ENCODE measurements around the gene TSPAN13.

Gene TSPAN13

DNA sequence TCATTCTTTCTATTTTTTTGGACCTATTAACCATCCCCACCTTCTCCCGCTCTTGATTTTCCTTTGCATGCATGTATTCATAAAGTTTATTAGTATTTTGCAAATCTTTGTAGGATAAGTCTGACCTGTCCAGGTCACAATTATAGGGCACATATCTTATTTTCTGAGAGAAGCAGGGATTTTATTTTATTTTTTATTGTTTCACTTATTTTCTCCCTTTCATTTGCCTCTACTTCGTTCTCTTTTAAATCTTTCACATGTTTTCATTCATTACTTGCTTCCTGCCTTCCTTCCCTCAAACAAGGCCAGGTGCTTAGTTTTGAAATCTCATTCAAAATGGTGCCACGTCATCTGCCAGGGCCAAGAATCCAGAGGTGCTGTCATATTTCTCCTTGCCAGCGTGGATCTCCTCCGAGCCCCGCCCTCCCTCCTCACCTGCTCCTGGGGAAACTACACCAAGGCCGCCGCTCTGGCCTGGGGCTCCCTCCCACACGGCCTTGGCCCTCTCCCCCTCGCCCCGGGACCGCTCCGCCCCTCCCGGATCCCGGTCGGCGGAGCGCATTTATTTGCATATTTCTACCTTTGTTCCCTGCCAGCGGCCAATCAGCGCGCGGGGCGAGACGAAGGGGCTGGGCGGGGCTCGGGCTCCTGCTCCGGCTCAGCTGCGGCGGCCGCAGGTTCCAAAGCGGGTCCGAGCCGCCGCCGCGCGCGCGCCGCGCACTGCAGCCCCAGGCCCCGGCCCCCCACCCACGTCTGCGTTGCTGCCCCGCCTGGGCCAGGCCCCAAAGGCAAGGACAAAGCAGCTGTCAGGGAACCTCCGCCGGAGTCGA, at the start of gene TSPAN13:
Gene TSPAN13, plus strand, starts transcription at position 654 of the 830 bp plus-strand sequence. CDS start 213 bp downstream, outside the sequence.
- peak; percentile 49 for DNase-seq

DNA sequence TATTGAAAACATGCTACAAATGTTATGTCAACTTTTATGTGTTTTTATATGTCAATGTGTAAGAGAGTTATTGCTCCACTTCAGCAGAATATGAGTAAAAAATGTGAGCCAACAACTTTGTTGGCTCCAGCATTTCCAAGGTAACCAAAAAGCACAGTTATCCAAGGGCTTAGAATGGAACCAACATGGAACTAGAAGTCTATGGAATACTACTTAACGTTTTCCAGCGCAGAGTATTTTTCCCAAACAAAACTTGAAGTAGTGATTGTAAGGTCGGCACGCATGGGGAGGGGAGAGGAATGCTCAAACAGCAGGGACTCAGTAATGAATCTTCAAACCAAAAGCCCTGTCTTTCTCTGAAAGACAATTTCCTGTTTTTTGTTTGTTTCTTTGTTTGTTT, 45.0 kb upstream of the TSPAN13 start:
- no peak for DNase-seq

DNA sequence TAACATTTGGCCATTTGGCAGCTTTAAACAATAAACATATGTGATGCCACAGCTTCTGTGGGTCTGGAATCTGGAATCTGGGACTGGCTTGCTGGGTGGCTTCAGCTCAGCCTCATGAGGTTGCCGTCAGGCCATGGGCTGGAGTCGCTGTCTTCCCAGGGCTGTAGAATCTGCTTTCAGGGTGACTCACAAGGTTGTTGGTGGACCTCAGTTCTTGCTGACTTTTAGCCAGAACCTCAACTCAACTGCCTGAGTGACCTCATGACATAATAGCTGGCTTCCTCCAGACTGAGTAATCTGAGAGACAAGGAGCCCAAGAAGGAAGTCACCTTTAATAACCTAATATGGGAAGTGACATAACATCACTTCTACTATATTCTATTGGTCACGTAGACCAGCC, 44.6 kb upstream of the TSPAN13 start:
- DNase-seq = no peak

DNA sequence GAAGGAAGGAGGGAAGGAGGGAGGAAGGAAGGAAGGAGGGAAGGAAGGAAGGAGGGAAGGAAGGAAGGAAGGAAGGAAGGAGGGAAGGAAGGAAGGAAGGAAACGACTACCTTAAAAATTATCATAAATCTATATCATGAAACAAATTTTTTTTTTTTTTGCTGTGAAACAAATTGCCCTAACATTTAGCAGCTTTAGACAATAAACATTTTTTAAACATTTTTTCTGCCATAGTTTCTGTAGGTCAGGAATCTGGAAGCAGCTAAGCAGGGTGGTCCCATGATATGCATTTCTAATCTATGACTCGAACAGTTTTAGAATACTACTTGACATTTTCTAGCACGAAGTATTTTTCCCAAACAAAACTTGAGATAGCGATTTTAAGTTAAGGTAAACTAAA, 42.9 kb upstream of the TSPAN13 start:
- DNase-seq = no peak

DNA sequence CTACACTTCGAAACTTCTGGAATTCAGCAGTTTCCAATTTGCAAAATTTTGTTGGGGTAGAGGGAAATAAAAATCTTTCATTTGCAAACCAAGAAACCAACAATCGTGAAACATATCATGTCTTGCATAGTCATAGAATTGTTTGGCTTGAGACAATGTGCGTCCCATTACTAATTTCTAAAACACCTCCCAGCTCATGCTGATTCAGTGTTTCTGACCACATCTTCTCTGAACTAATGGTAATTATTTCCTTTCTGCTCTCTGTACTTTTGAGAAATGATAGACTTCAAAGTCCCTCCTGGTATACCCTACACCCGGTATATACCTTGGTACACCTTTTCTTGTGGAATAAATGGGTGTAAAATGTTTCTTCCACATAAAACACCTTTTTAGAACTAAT, 41.8 kb upstream of the TSPAN13 start:
- DNase-seq = no peak

DNA sequence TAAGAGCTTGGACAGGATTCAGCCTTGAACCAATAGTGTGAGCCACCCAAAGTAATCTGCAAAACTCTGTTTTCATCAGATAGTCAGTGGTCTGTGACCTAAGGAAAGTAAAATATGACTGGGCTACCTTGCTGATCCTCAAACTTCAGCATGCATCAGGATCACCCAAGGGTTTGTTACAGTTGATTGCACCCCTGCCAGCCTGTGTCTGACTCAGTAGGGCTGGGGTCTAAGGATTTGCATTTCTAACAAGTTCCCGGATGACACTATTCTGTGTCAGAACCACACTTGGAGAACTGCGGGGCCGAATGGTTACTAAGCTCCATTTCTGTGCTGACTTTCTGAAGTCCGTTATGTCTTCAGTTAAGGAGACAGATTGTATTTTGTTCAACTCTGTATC, 40.6 kb upstream of the TSPAN13 start:
- no peak for DNase-seq

DNA sequence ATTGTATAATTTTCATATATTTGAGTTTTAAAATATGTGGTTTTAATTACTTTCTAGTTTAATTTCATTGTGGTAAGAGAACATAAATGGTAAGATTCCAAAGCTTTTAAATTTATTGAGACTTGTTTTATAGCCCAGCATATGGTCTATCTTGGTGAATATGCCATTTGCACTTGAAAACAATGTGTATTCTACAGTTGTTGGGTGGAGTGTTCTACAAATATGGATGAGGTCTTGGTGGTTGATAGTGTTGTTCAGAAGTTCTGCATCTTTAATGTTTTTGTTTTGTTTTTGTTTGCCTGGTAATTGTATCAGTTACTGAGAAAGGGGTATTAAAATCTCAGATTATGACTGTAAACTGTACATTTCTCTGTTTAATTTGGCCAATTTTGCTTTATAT, 37.6 kb upstream of the TSPAN13 start:
- no peak for DNase-seq

DNA sequence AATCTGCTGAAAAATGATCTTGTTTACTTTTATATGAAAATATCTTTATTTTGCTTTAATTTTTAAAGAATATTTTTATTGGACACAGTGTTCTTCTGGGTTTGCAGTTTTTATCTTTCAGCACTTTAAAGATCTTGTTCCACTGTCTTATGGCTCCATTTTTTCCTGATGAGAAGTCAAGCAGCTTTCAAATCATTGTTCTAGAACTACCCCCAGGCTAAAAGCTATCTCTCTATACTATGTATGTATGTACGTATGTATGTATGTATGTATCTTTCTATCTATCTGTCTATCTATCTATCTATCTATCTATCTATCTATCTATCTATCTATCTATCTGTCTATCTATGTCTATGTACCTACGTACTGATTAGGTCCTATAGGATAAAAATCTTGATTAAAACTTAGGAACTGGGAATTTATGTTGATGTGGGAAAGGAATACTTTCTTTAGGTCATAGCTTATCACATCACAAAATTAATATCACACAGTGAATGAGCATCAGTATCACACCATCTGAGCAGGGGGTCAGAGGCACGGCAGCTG, 35.4 kb upstream of the TSPAN13 start:
- no peak for DNase-seq

DNA sequence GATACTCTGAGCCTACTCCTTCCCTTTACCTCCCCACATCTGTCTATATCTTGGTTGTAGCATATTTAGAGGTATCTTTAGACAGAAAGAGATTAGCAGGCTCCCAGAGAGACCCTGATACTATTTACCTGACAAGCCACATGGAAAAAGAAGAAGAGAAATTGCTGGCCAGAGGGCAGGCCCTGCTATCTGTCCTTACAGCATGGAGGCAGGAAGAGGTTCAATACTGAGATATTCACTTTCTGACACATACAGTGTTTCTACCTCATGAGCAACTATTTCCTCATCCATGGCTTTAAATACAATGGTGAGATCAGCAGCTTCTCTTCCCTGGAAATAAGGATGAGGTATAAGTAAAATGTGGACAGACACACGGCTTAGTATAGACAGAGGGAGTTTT, 33.9 kb upstream of the TSPAN13 start:
- DNase-seq = no peak

DNA sequence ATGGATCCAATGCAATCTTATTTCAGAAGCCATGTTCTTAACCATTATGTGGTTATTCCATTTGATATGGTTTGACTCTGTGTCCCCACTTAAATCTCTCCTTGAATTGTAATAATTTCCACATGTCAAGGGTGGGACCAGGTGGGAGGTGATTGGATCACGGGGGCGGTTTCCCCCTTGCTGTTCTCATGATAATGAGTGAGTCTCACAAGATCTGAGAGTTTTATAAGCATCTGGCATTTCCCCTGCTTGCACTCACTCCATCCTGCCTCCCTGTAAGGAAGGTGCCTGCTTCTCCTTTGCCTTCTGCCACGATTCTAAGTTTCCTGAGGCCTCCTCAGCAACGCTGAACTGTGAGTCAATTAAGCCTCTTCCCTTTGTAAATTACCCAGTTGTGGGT, 32.0 kb upstream of the TSPAN13 start:
- peak; percentile 16 for DNase-seq

DNA sequence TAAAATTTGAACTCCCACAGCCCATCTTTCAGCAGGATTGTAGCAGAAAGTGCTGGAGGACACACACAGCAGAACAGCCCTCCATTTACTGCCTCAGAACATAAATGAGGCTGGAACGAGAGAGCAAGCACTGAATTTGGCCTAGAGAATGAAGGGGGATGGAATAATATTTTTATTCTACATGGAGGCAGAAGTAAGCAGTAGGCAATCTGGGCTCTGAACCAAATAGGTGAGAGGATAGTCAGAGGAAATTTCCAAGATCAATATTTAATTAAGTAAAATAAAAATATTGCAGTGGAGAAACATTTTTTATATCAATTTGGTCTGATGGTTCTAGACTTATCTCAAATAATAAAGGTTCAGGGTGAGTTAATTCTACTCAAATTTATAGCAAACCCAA, 29.2 kb upstream of the TSPAN13 start:
- DNase-seq = no peak

DNA sequence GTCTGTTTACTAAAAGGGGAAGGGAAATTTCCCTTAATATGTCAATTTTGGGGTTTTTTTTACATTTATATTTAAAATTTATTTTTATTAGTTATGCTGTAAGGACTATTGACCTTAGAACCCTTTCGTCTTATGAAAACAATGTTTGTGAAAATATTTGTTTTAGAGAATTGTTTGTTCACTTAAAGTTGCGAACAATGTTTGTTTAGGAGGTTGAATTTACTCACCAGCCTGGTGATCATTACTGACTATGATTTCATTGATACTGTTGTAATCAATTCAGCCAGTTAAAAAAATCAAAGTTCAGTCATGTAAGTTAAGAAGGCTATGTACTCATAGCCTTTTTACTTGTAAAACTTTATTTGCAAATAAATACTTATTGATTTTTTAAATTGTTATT, 27.4 kb upstream of the TSPAN13 start:
- DNase-seq = no peak

DNA sequence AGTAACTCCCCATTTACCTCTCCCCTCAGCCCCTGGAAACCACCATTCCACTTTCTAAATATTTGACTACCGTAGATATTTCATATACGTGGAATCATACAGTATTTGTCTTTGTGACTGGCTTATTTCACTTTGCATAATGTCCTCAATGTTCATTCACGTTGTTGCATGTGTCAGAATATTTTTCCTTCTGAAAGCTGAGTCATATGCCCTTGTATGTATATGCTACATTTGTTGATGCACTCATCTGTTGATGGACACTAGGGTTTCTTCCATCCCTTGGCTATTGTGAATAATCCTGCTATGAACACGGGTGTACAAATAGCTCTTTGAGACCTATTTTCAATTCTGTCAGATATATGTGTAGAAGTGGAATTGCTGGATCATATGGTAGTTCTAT, 25.8 kb upstream of the TSPAN13 start:
- no peak for DNase-seq

DNA sequence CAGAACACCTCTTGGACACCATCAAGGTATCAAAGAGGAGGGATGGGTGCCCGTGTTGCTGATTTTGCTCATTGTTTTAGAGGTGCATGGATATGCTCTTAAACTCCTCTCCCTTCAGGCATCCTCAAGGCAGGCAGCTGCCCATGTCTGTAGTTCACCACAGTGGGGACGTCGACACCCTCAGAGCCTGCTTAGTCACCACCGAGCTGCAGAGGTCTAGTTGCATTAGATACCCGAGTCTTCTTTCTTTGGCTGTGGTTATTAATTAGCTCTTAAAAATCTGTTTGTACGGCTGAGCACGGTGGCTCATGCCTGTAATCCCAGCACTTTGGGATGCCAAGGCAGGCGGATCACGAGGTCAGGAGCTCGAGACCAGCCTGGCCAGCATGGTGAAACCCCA, 24.7 kb upstream of the TSPAN13 start:
- no peak for DNase-seq

DNA sequence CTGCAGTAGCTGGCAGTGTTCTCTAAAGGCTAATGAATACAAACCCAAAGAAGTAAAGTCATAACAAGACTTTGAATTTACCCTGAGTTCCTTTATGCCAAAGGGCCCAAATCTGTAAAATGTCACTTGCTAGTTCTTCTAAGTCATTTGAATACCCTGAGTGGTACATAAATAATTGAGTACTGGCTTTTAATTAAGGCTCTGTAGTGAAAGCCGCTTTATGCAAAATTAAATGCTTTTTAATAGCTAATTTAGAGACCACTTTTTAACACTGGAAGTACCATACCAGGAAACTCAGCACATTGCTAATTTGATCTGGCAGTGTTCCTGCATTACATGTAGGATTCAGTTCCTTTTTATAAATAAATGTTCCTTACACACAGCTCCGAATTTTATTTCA, 24.0 kb upstream of the TSPAN13 start:
- no peak for DNase-seq

DNA sequence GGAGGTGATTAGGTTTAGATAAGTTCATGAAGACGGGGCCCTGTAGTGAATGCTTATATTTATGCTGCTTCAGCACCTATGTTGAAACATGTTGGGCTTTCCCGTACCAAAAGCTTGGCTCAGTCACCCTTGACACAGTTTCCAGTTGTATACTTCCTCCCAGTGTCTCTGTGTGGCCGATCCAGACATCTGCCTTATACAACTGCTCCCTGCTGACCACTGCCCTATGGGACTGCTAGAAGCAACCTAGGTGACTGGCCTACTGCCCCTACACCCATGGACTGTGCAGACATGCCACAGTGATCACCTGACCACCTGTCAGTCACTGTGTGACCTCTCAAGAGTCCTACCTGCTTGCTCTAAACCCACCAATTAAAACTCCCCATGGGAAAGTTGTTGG, 22.6 kb upstream of the TSPAN13 start:
- no peak for DNase-seq

DNA sequence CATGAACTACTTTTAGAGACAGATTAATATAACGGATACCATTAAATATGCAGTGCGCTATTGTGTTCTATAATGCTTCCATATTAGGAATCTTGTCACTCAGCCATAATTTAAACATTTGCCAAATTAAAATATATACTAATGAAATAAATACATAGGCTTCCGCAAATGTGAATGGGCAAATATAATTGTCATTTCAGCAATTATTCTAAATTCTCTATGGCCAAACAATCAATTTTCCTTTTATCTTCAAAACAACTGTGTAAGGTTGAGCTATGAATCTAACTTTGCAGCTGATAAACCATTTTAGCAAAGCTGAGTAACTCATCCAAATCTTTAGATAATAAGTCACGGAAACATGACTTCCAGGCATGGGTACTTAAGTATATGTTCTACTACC, 20.7 kb upstream of the TSPAN13 start:
- DNase-seq = no peak

DNA sequence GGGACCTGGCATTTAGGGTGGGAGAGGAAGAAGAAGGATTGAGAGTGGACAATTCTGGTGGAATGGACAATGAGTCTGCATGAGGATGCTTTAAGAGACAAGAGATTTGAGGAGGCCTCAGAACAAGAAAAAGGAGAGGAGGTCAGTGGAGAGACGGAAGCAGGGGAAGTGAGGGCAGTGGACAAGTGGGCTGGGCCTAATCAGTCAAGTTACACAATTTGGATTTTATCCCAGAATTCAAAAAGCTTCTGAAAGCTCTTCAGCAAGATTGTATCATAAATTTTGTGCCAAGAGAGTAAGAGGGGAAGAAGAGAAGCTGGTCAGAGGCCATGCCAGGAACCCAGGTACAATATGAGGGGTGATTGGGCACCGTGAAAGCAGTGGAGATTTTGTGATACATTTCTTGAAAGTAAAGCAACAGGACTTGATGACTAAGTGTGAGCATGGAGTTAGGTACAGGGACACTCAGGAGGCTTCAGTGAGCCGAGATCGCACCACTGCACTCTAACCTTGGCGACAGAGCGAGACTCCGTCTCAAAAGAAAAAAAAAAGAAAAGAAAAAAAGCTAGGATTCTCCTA, 19.3 kb upstream of the TSPAN13 start:
- DNase-seq = no peak

DNA sequence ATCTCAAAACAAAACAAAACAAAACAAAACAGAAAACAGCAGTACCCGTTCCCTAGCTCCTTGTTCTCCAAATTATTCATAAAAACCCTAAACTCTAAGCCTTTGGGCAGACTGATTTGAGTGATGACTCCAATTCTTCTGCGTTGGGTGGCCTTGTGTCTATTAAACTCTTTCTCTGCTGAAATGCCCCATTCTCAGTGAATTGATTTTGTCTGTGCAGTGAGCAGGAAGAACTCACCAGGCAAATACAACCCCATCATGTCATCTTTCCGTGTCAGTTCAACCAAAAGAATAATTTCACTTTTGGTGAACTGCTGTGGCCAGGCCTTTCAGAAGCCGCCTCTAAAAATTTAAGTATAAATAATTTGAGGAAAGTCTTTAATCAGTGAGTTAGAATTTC, 18.5 kb upstream of the TSPAN13 start:
- DNase-seq = no peak

DNA sequence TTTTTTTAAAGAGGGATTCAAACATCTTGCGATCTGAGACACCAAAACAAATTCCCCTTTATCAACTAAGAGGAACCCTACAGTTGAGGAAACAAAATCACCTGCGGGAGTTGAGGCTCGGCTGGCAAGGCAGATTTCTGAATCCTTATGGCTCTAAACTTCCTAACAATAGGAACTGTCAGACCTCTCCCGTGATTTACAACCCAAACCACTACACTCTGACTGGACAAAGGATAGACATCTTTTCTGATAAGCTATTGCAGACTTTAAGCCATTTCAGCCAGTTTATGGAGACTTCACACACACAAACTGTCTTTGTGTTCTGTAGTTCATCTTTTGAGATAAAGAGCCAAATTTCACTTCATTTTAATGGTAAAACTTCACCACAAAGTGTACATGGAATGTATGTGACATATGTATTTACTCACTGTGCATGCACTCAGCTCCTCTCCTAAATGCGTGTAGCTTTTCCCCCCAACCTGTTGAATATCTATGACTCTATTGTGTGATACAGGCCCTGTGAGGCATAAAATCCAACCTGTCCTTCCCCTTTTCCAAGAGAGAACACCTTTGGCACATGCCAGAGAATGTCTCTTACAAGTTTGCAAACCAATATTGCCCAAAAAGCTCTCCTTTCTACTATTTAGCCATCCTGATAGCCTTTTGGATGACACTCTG, 15.4 kb upstream of the TSPAN13 start:
- DNase-seq = no peak

DNA sequence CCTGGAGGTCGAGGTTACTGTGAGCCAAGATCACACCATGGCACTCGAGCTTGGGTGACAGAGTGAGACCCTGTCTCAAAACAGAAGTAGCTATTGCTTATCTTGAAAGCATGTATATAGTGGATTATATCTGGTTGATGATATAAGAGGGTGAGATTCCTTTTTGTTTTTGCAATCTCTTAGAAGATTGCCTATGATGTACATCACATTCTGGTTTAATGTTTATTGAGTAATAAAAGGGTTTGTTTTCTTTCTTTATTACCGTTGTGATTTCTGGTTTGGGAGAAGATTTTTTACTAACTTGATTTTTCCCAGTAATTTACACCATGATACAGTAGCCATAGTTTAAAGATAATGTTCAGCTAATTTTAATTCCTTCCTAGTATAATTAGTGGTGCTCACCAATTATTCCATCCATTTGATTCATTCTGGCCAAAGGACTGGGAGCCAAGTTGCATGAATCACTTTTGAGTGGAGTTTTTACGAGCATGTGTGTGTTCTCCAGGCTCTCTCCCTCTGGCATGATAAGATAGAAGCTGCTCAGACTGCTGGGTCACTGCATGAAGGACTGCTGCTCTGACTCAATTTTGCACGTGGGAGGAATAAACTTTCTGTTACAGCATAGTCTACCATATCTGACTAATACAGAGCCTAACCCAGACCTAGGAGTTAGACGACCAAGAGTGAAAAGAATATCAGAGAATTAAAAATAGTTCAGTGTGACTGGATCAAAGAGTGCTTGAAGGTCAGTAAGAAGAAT, 13.5 kb upstream of the TSPAN13 start:
- no peak for DNase-seq

DNA sequence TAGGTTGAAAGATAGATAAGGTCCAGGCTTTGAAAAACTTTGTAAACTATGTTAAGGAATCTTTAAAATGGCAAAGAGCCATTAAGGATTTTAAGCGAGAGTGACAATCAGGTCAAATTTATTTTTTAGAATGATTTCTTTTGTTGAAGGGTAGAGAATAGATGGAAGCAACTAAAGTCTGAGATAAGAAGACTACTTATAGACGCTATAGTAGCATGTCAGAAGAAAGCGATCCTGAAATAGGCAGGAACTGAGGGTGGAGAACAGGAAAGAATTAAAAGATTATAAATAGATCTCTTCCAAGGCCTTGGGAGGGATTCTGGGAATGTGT, 13.0 kb upstream of the TSPAN13 start:
- DNase-seq = no peak

DNA sequence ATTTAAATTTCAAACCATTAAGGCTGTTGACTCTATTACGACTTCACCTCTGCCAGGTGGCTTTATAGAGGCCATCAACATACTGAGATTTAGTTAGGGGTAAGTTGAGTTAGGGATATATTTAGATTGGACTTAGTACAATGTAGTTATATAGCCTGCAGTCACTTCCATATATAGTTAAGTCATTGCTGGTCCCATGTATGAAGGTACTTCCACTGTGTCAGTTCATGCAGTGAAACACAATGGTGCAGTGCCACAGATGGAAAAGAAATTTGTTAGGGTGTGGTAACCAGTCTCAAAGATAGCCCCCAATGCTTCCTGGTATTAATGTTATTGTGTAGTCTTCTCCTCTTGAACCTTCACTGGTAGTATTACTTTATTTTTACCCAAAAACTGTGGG, 12.6 kb upstream of the TSPAN13 start:
- DNase-seq = no peak

Data from stimulated activated CD4-positive, alpha-beta T cell treated with anti-CD3 and anti-CD28 coated beads, Interleukin-4, amount 100 ng/mL, for 24 hours (primary cell).